Naive B cell (primary cell): ENCODE results near the gene SIVA1. TPM values are rescaled to one million over a fixed set of nuclear protein-coding genes. Genes with fewer than 3 reads are reported as not detected.

ENCODE experiments used
- ATAC-seq, 2 donors: fragments of 150-1000 bp; cut with Tn5 transposase; 2 replicates each; pipeline ENCODE4 v1.10.0; 2021; ENCODE audit warnings: low read depth in 2 of 2, mild to moderate bottlenecking in 2 of 2, moderate library complexity in 2 of 2
- DNase-seq: peaks from one replicate; pipeline ENCODE4 v3.0.0; 2022
- H3K27ac Mint-ChIP-seq, 6 donors: one replicate each; pipeline ENCODE4 v1.8.0; 2020 to 2022; ENCODE audit warnings: mild to moderate bottlenecking in 6 of 6, mixed read lengths in 6 of 6, moderate library complexity in 5 of 6, inconsistent platforms in 2 of 6
- H3K27me3 Mint-ChIP-seq, 3 donors: one replicate each; pipeline ENCODE4 v1.8.0; 2021 to 2022; ENCODE audit warnings: mixed read lengths in 3 of 3, mild to moderate bottlenecking in 1 of 3
- H3K36me3 Mint-ChIP-seq, 2 donors: one replicate each; pipeline ENCODE4 v1.8.0; 2020 to 2022; ENCODE audit warnings: mixed read lengths in 2 of 2, inconsistent platforms in 1 of 2, mild to moderate bottlenecking in 1 of 2
- H3K4me1 Mint-ChIP-seq, 3 donors: one replicate each; pipeline ENCODE4 v1.8.0; 2020 to 2022; ENCODE audit warnings: mixed read lengths in 3 of 3, inconsistent platforms in 1 of 3, mild to moderate bottlenecking in 1 of 3, moderate library complexity in 1 of 3
- H3K4me3 Mint-ChIP-seq, 8 donors: one replicate each; pipeline ENCODE4 v1.8.0; 2020 to 2022; ENCODE audit warnings: mild to moderate bottlenecking in 8 of 8, mixed read lengths in 8 of 8, moderate library complexity in 8 of 8, inconsistent platforms in 2 of 8
- H3K9me3 Mint-ChIP-seq, 7 donors: one replicate each; pipeline ENCODE4 v1.8.0; 2020 to 2022; ENCODE audit warnings: mixed read lengths in 7 of 7, mild to moderate bottlenecking in 5 of 7, inconsistent platforms in 2 of 7, moderate library complexity in 1 of 7
- polyA plus RNA-seq, 6 donors: library from polyadenylated mRNA; unstranded; fragments of 300-500 nt; fragmentation: Illumina TruSeq; gene quantifications; one replicate each; pipeline ENCODE4 v1.2.3, GENCODE V29; 2021; ENCODE audit warnings: low read depth in 6 of 6

The SIVA1 gene, protein sequence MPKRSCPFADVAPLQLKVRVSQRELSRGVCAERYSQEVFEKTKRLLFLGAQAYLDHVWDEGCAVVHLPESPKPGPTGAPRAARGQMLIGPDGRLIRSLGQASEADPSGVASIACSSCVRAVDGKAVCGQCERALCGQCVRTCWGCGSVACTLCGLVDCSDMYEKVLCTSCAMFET
- polyA plus RNA-seq = 100 to 1,000 TPM; 191 to 266 (median 227) TPM

GRCh38 chr14:104752735-104753527 lies at the start of gene SIVA1:
Gene SIVA1, plus strand, starts transcription at chr14:104753147. Its CDS starts 55 bp downstream, at chr14:104753202.
- Mint-ChIP-seq H3K9me3 (no peaks in the 10 kb centered on the region), H3K27me3 (no peaks in the 10 kb centered on the region), H3K4me1 (peaks cover 30 to 59% (median 49%) of the 10 kb centered on the region in 3 donors), H3K4me3 (peak within 1 kb of the TSS; percentile 91 to 96 (median 94)), H3K36me3 (peaks cover 0 to 6% of the 10 kb centered on the region in 2 donors), H3K27ac (peak within 1 kb of the TSS; percentile 91 to 96 (median 95))
- ATAC-seq (peak; percentile 83 to 86), DNase-seq (peak; percentile 99)

DNA sequence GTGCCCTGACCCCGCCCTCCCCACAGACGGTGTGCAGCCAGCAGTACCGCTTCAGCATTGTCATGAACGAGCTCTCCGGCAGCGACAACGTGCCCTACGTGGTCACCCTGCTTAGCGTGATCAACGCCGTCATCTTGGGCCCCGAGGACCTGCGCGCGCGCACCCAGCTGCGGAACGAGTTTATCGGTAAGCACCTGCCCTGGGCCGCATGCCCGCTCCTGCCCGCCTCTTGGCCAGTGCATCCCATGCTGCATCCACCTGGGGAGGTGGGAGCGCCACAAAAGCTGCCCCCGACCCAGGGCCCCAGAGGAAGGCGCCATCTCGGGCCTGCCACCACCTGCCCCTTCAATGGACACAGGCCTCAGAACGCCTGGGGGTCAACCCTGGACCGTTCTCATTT lies 49.7 kb upstream of the SIVA1 start:
- peaks cover 0 to 21% (median 4%) of the 10 kb centered on the region in 3 donors for H3K4me1 Mint-ChIP-seq
- ATAC-seq (no peak), DNase-seq (no peak)
- no peak overlapping the region for H3K27ac Mint-ChIP-seq
- no peaks in the 10 kb centered on the region for H3K9me3 Mint-ChIP-seq
- no peaks in the 10 kb centered on the region for H3K36me3 Mint-ChIP-seq
- H3K4me3 Mint-ChIP-seq = no peak overlapping the region
- no peaks in the 10 kb centered on the region for H3K27me3 Mint-ChIP-seq

- H3K4me3 Mint-ChIP-seq = no peak overlapping the region
- H3K27me3 Mint-ChIP-seq = no peaks in the 10 kb centered on the region
- no peak overlapping the region for H3K27ac Mint-ChIP-seq
- H3K9me3 Mint-ChIP-seq = no peaks in the 10 kb centered on the region
- DNase-seq (no peak), ATAC-seq (no peak)
- H3K4me1 Mint-ChIP-seq = peaks cover 4 to 21% (median 5%) of the 10 kb centered on the region in 3 donors
- no peaks in the 10 kb centered on the region for H3K36me3 Mint-ChIP-seq
Observed at GRCh38 chr14:104704252-104704651, 48.7 kb upstream of the SIVA1 start.

- Mint-ChIP-seq H3K27me3 (no peaks in the 10 kb centered on the region), H3K4me3 (no peak overlapping the region), H3K36me3 (no peaks in the 10 kb centered on the region), H3K27ac (peak overlapping the region in 1 of 6 donors; percentile 56), H3K9me3 (no peaks in the 10 kb centered on the region), H3K4me1 (peaks cover 4 to 18% (median 5%) of the 10 kb centered on the region in 3 donors)
- ATAC-seq (no peak), DNase-seq (no peak)
Observed at GRCh38 chr14:104705340-104706047, 47.5 kb upstream of the SIVA1 start.

DNA sequence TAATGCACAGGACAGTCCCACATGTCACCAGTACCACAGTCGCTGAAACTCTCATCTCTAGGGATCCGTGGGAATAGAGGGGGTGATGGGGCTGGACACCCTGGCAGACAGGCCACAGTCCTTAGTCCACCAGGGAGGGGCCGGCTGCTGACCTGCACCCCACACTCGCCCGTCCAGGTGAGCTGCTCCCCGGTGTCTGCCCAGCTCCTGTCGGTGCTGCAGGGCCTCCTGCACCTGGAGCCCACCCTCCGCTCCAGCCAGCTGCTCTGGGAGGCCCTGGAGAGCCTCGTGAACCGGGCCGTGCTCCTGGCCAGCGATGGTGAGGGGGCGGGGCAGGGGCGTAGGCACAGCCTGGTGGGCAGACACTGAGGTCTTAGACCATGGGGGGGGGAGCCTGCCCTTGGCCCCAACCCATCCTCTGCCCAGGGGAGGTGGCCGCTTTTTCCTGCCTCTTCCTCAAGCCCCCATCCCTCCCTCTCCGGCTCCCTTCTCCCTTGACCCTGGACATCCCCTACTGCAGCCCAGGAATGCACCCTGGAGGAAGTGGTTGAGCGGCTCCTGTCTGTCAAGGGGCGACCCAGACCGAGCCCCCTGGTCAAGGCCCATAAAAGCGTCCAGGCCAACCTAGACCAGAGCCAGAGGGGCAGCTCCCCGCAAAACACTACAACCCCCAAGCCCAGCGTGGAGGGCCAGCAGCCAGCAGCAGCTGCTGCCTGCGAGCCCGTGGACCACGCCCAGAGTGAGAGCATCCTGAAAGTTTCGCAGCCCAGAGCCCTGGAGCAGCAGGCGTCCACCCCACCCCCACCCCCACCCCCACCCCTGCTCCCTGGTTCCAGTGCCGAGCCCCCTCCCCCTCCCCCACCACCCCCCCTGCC lies 46.0 kb upstream of the SIVA1 start:
- no peaks in the 10 kb centered on the region for H3K36me3 Mint-ChIP-seq
- peak overlapping the region in 2 of 6 donors; percentile 22 to 82 for H3K27ac Mint-ChIP-seq
- no peaks in the 10 kb centered on the region for H3K9me3 Mint-ChIP-seq

DNA sequence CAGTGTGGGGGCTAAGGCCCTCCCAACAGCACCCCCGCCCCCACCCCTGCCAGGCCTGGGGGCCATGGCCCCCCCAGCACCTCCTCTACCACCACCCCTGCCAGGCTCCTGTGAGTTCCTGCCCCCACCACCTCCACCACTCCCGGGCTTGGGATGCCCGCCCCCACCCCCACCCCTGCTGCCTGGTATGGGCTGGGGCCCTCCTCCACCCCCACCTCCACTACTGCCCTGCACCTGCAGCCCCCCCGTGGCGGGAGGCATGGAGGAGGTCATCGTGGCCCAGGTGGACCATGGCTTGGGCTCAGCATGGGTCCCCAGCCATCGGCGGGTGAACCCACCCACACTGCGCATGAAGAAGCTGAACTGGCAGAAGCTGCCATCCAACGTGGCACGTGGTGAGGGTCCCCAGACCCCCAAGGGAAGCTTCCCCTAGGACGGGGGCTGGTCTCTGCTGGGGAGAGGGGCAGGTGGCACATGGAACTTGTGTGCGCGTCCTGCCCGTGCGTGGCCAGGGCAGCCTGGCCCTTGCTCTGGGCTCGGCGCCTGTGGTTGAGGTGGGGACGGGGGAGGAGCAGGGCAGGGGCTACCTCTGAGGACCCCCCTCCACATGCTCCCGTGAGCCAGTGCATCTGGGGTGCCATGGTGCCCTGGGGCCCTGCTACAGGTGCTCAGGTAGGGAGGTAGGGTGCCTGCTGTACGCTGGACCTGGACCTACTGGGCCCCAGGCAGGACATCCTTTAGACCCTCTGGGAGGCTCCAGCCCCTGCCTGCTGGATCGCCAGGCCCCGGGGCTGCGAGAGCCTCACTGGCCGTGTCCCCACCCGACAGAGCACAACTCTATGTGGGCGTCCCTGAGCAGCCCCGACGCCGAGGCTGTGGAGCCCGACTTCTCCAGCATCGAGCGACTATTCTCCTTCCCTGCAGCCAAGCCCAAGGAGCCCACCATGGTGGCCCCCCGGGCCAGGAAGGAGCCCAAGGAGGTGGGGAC lies 45.0 kb upstream of the SIVA1 start:
- no peak for DNase-seq
- Mint-ChIP-seq H3K36me3 (no peaks in the 10 kb centered on the region), H3K27ac (no peak overlapping the region), H3K4me3 (no peak overlapping the region), H3K27me3 (no peaks in the 10 kb centered on the region), H3K4me1 (peaks cover 4 to 15% (median 5%) of the 10 kb centered on the region in 3 donors), H3K9me3 (no peaks in the 10 kb centered on the region)
- ATAC-seq = no peak

More for the DNA sequence above, 46.0 kb upstream of the SIVA1 start:
- no peak overlapping the region for H3K4me3 Mint-ChIP-seq
- peaks cover 4 to 15% (median 5%) of the 10 kb centered on the region in 3 donors for H3K4me1 Mint-ChIP-seq
- DNase-seq (no peak), ATAC-seq (no peak)
- H3K27me3 Mint-ChIP-seq = no peaks in the 10 kb centered on the region

- Mint-ChIP-seq H3K4me1 (peaks cover 4 to 15% (median 5%) of the 10 kb centered on the region in 3 donors), H3K36me3 (no peaks in the 10 kb centered on the region), H3K27ac (peak overlapping the region in 2 of 6 donors; percentile 50 to 63), H3K4me3 (peak overlapping the region in 1 of 8 donors; percentile 35), H3K9me3 (no peaks in the 10 kb centered on the region), H3K27me3 (no peaks in the 10 kb centered on the region)
- ATAC-seq = peak; percentile 86 to 89
- peak; percentile 67 for DNase-seq
Observed at GRCh38 chr14:104708606-104709268, 44.2 kb upstream of the SIVA1 start.

DNA sequence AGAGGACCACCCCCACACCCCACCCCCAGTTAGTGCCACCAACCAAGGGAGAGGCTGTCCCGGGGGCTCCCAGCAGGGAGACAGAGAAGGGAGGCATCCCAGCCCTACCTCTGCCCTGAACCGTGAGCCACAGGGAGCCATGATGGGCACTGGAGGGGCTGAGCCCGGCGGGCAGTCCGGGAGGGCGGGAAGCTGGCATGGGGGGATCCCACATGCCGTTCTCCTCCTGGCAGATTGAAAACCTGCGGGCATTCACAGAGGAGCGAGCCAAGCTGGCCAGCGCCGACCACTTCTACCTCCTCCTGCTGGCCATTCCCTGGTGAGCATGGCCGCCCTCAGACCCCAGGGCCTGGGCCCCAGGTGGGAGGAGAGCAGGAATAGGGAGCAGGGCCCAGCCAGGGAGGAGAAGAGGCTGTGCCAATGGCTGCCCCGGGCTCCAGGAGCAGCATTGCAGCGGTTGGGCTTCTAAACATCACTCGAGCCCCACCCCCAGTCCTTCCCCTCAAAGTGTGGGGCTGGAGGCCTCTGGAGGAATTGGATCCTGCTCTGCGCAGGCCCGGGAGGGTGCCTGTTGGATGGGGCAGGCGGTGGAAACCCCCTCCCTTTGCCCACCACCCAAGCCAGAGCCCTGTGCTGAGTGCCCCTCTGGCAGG lies 43.4 kb upstream of the SIVA1 start:
- ATAC-seq (no peak), DNase-seq (no peak)
- no peak overlapping the region for H3K27ac Mint-ChIP-seq
- no peaks in the 10 kb centered on the region for H3K9me3 Mint-ChIP-seq
- peaks cover 4 to 15% (median 5%) of the 10 kb centered on the region in 3 donors for H3K4me1 Mint-ChIP-seq
- no peaks in the 10 kb centered on the region for H3K27me3 Mint-ChIP-seq
- H3K4me3 Mint-ChIP-seq = no peak overlapping the region
- no peaks in the 10 kb centered on the region for H3K36me3 Mint-ChIP-seq

DNA sequence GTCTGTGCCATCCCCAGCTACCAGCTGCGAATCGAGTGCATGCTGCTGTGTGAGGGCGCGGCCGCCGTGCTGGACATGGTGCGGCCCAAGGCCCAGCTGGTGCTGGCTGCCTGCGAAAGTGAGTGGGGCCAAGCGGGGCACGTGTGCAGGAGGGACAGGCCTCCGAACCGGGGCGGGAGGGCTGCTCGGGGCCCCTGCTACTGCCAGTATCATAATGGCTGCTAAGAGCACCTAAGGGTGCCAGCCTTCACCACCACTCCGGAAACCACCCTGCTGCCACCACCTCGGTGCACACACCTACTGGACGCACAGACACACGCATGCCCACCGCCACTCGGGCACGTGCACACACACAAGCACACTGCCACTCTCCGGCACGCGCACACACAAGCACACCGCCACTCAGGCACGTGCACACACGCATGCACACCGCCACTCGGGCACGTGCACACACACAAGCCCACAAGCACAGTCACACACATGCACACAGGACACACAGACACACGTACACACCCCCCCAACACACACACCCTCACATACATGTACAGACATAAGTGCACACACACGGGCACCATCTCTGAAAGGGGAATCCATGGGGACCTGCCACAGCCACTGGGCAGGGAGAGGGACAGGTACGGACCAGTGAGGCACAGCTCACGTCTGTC lies 42.7 kb upstream of the SIVA1 start:
- DNase-seq (no peak), ATAC-seq (no peak)
- no peak overlapping the region for H3K4me3 Mint-ChIP-seq
- no peak overlapping the region for H3K27ac Mint-ChIP-seq
- no peaks in the 10 kb centered on the region for H3K36me3 Mint-ChIP-seq
- peaks cover 4 to 15% (median 5%) of the 10 kb centered on the region in 3 donors for H3K4me1 Mint-ChIP-seq
- H3K27me3 Mint-ChIP-seq = no peaks in the 10 kb centered on the region
- H3K9me3 Mint-ChIP-seq = no peaks in the 10 kb centered on the region

GRCh38 chr14:104712881-104713734 lies 39.8 kb upstream of the SIVA1 start:
- ATAC-seq = no peak
- Mint-ChIP-seq H3K4me3 (no peak overlapping the region), H3K27me3 (no peaks in the 10 kb centered on the region), H3K9me3 (no peaks in the 10 kb centered on the region), H3K4me1 (peaks cover 4 to 14% (median 9%) of the 10 kb centered on the region in 3 donors), H3K36me3 (no peaks in the 10 kb centered on the region), H3K27ac (no peak overlapping the region)
- no peak for DNase-seq
